Neural progenitor cell (in vitro differentiated cells): ENCODE results near the gene PIMREG. TPM values are rescaled to one million over a fixed set of nuclear protein-coding genes. Genes with fewer than 3 reads are reported as not detected.
A peak's percentile ranks its signal among the peaks of the same experiment; 100 is the strongest.

ENCODE experiments used
- DNase-seq: peaks from one replicate; pipeline ENCODE4 v3.0.0-alpha.2; 2016; ENCODE audit warnings: low spot score
- H2AFZ ChIP-seq: fragments of 200-600 bp; sonication (generic); replicated peaks from 2 replicates; pipeline ENCODE4 v1.6.1; 2016; ENCODE audit warnings: antibody characterized with exemption
- H3F3A ChIP-seq: fragments of 200-600 bp; sonication (generic); 2 replicates; pipeline ENCODE4 v1.6.1; 2016; ENCODE audit warnings: antibody characterized with exemption, low read depth
- H3K27ac ChIP-seq: fragments of 200-600 bp; sonication (generic); 2 replicates; pipeline ENCODE4 v1.5.1; 2016; ENCODE audit warnings: mild to moderate bottlenecking
- H3K27me3 ChIP-seq: fragments of 200-600 bp; sonication (generic); 2 replicates; pipeline ENCODE4 v1.6.1; 2016; ENCODE audit warnings: mild to moderate bottlenecking, moderate library complexity
- H3K36me3 ChIP-seq: fragments of 200-600 bp; sonication (generic); 2 replicates; pipeline ENCODE4 v1.5.1; 2016
- H3K4me1 ChIP-seq: fragments of 200-600 bp; sonication (generic); 2 replicates; pipeline ENCODE4 v1.6.1; 2016; ENCODE audit warnings: mixed run types
- H3K4me2 ChIP-seq: fragments of 200-600 bp; sonication (generic); 2 replicates; pipeline ENCODE4 v1.6.1; 2016
- H3K4me3 ChIP-seq: fragments of 200-600 bp; sonication (generic); 2 replicates; pipeline ENCODE4 v1.5.1; 2016
- H3K79me2 ChIP-seq: fragments of 200-600 bp; sonication (generic); 2 replicates; pipeline ENCODE4 v1.6.1; 2016; ENCODE audit warnings: low read depth
- H3K9ac ChIP-seq: fragments of 200-600 bp; sonication (generic); 2 replicates; pipeline ENCODE4 v1.6.1; 2016
- H3K9me3 ChIP-seq: fragments of 200-600 bp; sonication (generic); 2 replicates; pipeline ENCODE4 v1.5.1; 2016; ENCODE audit warnings: low read depth
- H4K20me1 ChIP-seq: fragments of 200-600 bp; sonication (generic); 2 replicates; pipeline ENCODE4 v1.6.1; 2016; ENCODE audit warnings: low read depth
- H3K27ac Mint-ChIP-seq: 3 replicates; pipeline ENCODE4 v1.8.0; 2021; ENCODE audit warnings: mixed read lengths
- H3K27me3 Mint-ChIP-seq: 2 replicates; pipeline ENCODE4 v1.8.0; 2022; ENCODE audit warnings: low read depth, mild to moderate bottlenecking, inconsistent platforms, moderate library complexity, mixed read lengths; ENCODE audit not compliant: insufficient read depth
- H3K36me3 Mint-ChIP-seq: 3 replicates; pipeline ENCODE4 v1.8.0; 2021; ENCODE audit warnings: mixed read lengths
- H3K4me1 Mint-ChIP-seq: 3 replicates; pipeline ENCODE4 v1.8.0; 2021; ENCODE audit warnings: mixed read lengths
- H3K4me3 Mint-ChIP-seq: 3 replicates; pipeline ENCODE4 v1.8.0; 2021; ENCODE audit warnings: mild to moderate bottlenecking, moderate library complexity, mixed read lengths
- H3K9me3 Mint-ChIP-seq: 3 replicates; pipeline ENCODE4 v1.8.0; 2020; ENCODE audit warnings: mixed read lengths
- EZH2 ChIP-seq: fragments of 200-600 bp; sonication (generic); IDR thresholded peaks from 2 replicates; pipeline ENCODE4 v1.6.1; 2017; ENCODE audit warnings: antibody characterized with exemption, mild to moderate bottlenecking, moderate library complexity
- EZH2phosphoT487 ChIP-seq: fragments of 200-600 bp; sonication (generic); IDR thresholded peaks from 2 replicates; pipeline ENCODE4 v1.6.1; 2017; ENCODE audit warnings: antibody characterized with exemption
- total RNA-seq: library from RNA; depleted of rRNA; stranded (reverse); fragments of >200 nt; gene quantifications from 2 replicates; pipeline ENCODE4 v1.2.3, GENCODE V29; 2015; ENCODE audit warnings: low replicate concordance
- TF ChIP-seq, protein P1 (sequence below): fragments of 200-600 bp; sonication (generic); IDR thresholded peaks from 2 replicates; pipeline ENCODE4 v1.5.1; 2017; ENCODE audit warnings: antibody characterized with exemption, mild to moderate bottlenecking

Gene PIMREG
- total RNA-seq, 1 donor from 2014 or later: 71.3 TPM

GRCh38 chr17:6454495-6455320 is 10.5 kb downstream of the PIMREG start:
- Mint-ChIP-seq H3K9me3 (no peaks in the 10 kb centered on the region), H3K4me1 (peaks cover 54% of the 10 kb centered on the region), H3K4me3 (peak overlapping the region; percentile 27), H3K36me3 (peaks cover 8% of the 10 kb centered on the region), H3K27me3 (peaks cover 9% of the 10 kb centered on the region), H3K27ac (no peak overlapping the region)
- peak overlapping the region; percentile 77 for H3K4me2 ChIP-seq
- H2AFZ ChIP-seq: peak overlapping the region; percentile 1
- H3K36me3 ChIP-seq: no peaks in the 10 kb centered on the region
- peaks cover 53% of the 10 kb centered on the region for H3F3A ChIP-seq
- H3K79me2 ChIP-seq: no peaks in the 10 kb centered on the region
- no peak overlapping the region for H3K27ac ChIP-seq
- peak overlapping the region; percentile 42 for H3K4me3 ChIP-seq
- no peaks in the 10 kb centered on the region for H3K27me3 ChIP-seq
- H4K20me1 ChIP-seq: peaks cover 5% of the 10 kb centered on the region
- H3K4me1 ChIP-seq: peaks cover 43% of the 10 kb centered on the region
- no peaks in the 10 kb centered on the region for H3K9me3 ChIP-seq
- TF ChIP-seq, protein P1, sequence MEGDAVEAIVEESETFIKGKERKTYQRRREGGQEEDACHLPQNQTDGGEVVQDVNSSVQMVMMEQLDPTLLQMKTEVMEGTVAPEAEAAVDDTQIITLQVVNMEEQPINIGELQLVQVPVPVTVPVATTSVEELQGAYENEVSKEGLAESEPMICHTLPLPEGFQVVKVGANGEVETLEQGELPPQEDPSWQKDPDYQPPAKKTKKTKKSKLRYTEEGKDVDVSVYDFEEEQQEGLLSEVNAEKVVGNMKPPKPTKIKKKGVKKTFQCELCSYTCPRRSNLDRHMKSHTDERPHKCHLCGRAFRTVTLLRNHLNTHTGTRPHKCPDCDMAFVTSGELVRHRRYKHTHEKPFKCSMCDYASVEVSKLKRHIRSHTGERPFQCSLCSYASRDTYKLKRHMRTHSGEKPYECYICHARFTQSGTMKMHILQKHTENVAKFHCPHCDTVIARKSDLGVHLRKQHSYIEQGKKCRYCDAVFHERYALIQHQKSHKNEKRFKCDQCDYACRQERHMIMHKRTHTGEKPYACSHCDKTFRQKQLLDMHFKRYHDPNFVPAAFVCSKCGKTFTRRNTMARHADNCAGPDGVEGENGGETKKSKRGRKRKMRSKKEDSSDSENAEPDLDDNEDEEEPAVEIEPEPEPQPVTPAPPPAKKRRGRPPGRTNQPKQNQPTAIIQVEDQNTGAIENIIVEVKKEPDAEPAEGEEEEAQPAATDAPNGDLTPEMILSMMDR: no peak
- peak; percentile 48 for TF ChIP-seq EZH2
- DNase-seq: peak; percentile 60
- H3K9ac ChIP-seq: no peak overlapping the region

DNA sequence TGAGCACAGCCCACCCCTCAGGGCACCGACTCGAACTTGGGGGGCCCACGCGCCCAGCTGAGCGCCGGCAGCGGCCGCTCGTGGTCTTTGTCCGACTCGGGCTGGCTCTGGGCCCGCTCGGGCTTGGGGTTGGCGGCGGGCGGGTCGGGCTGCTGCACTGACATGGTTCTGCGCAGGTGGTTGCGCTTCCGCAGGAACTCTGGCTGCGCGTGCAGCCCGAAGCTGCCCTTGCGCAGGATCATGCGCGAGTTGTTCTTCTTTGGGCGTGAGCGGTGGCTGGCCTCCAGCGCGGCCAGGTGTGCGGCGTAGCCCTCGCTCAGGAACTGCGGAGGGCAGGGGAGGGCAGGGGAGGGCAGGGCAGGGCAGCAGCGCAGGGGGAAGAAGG is 11.1 kb downstream of the PIMREG start:
- H3K4me2 ChIP-seq: peak overlapping the region; percentile 77
- H4K20me1 ChIP-seq: peaks cover 2% of the 10 kb centered on the region
- TF ChIP-seq EZH2phosphoT487 (no peak), EZH2 (no peak)
- TF ChIP-seq, protein P1: no peak
- peak; percentile 78 for DNase-seq
- Mint-ChIP-seq H3K4me3 (no peak overlapping the region), H3K4me1 (peaks cover 53% of the 10 kb centered on the region), H3K27me3 (peaks cover 9% of the 10 kb centered on the region), H3K27ac (no peak overlapping the region), H3K36me3 (peaks cover 4% of the 10 kb centered on the region), H3K9me3 (no peaks in the 10 kb centered on the region)
- H3F3A ChIP-seq: peaks cover 49% of the 10 kb centered on the region
- no peaks in the 10 kb centered on the region for H3K36me3 ChIP-seq
- no peaks in the 10 kb centered on the region for H3K79me2 ChIP-seq
- H2AFZ ChIP-seq: peak overlapping the region; percentile 1
- no peaks in the 10 kb centered on the region for H3K27me3 ChIP-seq
- H3K27ac ChIP-seq: no peak overlapping the region
- no peaks in the 10 kb centered on the region for H3K9me3 ChIP-seq
- H3K4me3 ChIP-seq: peak overlapping the region; percentile 42
- H3K9ac ChIP-seq: no peak overlapping the region
- H3K4me1 ChIP-seq: peaks cover 45% of the 10 kb centered on the region

DNA sequence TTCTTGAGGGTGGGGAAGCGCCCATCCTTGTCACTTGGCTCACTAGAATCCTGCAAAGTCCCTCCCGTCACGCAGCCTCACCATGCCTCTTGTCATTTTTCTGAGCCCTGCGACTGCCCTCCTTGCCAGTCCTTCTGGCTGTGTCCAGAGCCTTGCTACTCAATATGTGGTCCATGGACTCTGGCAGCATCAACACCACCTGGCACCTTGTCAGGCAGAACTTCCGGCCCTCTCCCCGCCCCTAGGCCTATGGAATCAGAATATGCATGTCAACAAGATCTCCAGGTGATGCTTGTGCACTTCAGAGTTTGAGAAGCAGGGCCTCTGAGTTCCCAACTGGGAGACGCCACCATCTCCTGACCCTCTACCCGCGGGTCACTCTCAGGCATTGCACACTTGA is 12.1 kb downstream of the PIMREG start:
- H3K4me1 ChIP-seq: peaks cover 55% of the 10 kb centered on the region
- H4K20me1 ChIP-seq: no peaks in the 10 kb centered on the region
- Mint-ChIP-seq H3K4me1 (peaks cover 55% of the 10 kb centered on the region), H3K9me3 (no peaks in the 10 kb centered on the region), H3K4me3 (no peak overlapping the region), H3K36me3 (peaks cover under 1% of the 10 kb centered on the region), H3K27me3 (peaks cover 11% of the 10 kb centered on the region), H3K27ac (peak overlapping the region; percentile 77)
- no peak for DNase-seq
- no peak overlapping the region for H3K4me3 ChIP-seq
- H3K4me2 ChIP-seq: no peak overlapping the region
- peaks cover 49% of the 10 kb centered on the region for H3F3A ChIP-seq
- no peaks in the 10 kb centered on the region for H3K9me3 ChIP-seq
- no peak overlapping the region for H3K27ac ChIP-seq
- H3K36me3 ChIP-seq: no peaks in the 10 kb centered on the region
- TF ChIP-seq, protein P1: no peak
- TF ChIP-seq EZH2phosphoT487: no peak
- no peak overlapping the region for H3K9ac ChIP-seq
- H3K79me2 ChIP-seq: no peaks in the 10 kb centered on the region
- H3K27me3 ChIP-seq: no peaks in the 10 kb centered on the region
- no peak overlapping the region for H2AFZ ChIP-seq
